Measurements from ENCODE around the gene NHERF1.

Gene NHERF1

DNA sequence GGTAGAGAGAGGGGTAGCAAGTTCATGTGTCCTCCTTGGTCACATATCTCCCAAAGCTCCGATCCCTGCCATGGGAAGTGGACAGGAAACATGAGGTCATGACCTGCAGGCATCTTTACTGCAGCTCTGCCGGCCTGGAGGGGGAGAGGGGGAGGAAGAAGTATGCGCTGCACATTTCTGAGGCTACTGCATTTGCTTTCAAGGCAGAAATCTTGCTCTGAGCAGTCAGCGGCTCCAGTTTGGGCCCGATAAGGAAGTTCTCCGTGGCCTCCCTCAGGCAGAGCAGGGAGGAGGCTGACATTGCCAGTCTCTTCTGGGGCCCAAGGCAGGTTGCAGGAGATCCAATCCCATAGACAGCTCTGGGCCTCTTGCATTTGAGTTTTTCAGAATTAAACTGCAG lies 1.5 kb upstream of the NHERF1 start:
- H3K9me3 ChIP-seq (ENCODE audit: severe bottlenecking): peaks cover 5% of the 10 kb centered on the region
- DNase-seq: no peak
- peaks cover 21% of the 10 kb centered on the region for H3K36me3 ChIP-seq
- H3K27me3 ChIP-seq (ENCODE audit: insufficient read depth, low read depth, severe bottlenecking): no peaks in the 10 kb centered on the region
- no peak overlapping the region for H3K27ac ChIP-seq
- TF ChIP-seq, protein P1, sequence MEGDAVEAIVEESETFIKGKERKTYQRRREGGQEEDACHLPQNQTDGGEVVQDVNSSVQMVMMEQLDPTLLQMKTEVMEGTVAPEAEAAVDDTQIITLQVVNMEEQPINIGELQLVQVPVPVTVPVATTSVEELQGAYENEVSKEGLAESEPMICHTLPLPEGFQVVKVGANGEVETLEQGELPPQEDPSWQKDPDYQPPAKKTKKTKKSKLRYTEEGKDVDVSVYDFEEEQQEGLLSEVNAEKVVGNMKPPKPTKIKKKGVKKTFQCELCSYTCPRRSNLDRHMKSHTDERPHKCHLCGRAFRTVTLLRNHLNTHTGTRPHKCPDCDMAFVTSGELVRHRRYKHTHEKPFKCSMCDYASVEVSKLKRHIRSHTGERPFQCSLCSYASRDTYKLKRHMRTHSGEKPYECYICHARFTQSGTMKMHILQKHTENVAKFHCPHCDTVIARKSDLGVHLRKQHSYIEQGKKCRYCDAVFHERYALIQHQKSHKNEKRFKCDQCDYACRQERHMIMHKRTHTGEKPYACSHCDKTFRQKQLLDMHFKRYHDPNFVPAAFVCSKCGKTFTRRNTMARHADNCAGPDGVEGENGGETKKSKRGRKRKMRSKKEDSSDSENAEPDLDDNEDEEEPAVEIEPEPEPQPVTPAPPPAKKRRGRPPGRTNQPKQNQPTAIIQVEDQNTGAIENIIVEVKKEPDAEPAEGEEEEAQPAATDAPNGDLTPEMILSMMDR (IDR thresholded peaks at IDR 0.05; ENCODE audit: low read depth, low read length): no peak
- H3K4me3 ChIP-seq (ENCODE audit: low read depth, low read length): no peak overlapping the region

DNA sequence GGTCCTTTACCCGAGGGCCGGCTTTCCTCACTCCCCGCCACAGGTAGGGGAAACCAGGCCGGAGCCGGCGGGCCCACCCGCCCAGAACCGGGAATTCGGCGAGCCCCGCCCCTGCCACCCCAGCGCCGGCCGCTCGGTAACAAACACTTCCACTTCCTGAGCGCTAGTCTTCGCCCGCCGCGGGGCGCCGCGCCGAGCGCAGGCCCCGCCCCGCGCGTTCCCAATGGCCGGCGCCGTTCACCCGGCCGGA lies 224 bp upstream of the NHERF1 start:
- no peak for DNase-seq
- TF ChIP-seq, protein P1 (IDR thresholded peaks at IDR 0.05; ENCODE audit: low read depth, low read length): no peak
- peaks cover 31% of the 10 kb centered on the region for H3K36me3 ChIP-seq
- peak overlapping the region; percentile 68 for H3K27ac ChIP-seq
- H3K27me3 ChIP-seq (ENCODE audit: insufficient read depth, low read depth, severe bottlenecking): no peaks in the 10 kb centered on the region
- peaks cover 5% of the 10 kb centered on the region for H3K9me3 ChIP-seq (ENCODE audit: severe bottlenecking)
- H3K4me3 ChIP-seq (ENCODE audit: low read depth, low read length): peak overlapping the region; percentile 94

DNA sequence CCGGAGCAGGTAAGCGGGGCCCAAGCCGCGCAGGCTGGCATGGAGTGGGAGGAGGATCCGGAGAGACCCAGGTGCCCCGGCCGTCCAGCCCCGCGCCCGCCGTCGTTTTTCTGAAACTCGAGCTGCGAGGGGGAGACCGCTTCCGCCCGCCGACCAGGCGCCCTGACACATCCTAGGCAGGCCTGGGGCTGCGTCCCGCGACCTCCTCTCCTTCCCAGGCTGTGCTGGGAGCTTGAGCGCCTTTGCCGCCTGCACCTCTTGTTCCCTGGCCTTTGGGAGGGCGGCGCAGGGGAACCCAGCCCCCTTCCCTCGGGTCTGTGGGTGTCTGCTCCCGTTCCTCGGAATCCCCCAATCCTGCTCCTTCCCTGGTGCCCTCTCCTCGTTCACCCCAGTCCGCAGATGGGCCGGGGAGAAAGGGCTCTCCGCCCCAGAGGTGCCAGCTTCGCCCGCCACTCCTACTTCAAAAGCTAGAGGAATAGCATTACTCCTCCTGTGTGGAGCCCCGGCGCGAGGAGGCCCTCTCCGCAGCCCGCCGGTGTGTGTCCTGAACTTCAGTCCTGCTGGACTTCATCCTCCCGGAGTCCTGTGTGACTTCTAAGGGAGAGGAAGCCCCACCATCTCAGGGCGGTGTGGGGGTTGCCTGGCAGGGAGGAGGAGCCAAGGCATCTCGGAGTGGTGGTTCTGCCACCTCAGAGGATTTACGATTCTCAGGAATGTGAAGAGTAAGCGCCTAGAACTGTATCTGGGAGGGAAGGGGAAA lies 1.0 kb downstream of the NHERF1 start:
- Histone ChIP-seq H3K9me3 (ENCODE audit: severe bottlenecking) (no peaks in the 10 kb centered on the region), H3K4me3 (ENCODE audit: low read depth, low read length) (peak overlapping the region; percentile 94), H3K36me3 (peaks cover 33% of the 10 kb centered on the region), H3K27ac (peak overlapping the region; percentile 78), H3K27me3 (ENCODE audit: insufficient read depth, low read depth, severe bottlenecking) (no peaks in the 10 kb centered on the region)
- DNase-seq: no peak
- TF ChIP-seq, protein P1 (IDR thresholded peaks at IDR 0.05; ENCODE audit: low read depth, low read length): no peak

DNA sequence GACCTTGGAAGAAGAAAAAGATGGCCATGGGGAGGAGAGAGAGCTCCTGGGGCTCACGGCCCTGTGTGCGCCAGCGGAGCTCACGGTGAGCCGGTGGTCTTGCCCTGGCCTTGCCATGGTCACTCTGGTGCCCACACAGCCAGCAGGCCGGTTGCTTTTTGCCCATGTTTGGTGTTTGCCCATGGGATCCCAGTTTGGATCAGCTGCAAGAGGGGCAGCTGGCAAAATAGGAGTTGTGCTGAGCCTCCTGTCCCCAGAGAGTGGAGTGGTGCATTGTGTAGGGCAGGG lies 1.6 kb downstream of the NHERF1 start:
- Histone ChIP-seq H3K4me3 (ENCODE audit: low read depth, low read length) (peak overlapping the region; percentile 94), H3K9me3 (ENCODE audit: severe bottlenecking) (no peaks in the 10 kb centered on the region), H3K27me3 (ENCODE audit: insufficient read depth, low read depth, severe bottlenecking) (no peaks in the 10 kb centered on the region), H3K36me3 (peaks cover 38% of the 10 kb centered on the region), H3K27ac (no peak overlapping the region)
- DNase-seq: no peak
- TF ChIP-seq, protein P1 (IDR thresholded peaks at IDR 0.05; ENCODE audit: low read depth, low read length): no peak

DNA sequence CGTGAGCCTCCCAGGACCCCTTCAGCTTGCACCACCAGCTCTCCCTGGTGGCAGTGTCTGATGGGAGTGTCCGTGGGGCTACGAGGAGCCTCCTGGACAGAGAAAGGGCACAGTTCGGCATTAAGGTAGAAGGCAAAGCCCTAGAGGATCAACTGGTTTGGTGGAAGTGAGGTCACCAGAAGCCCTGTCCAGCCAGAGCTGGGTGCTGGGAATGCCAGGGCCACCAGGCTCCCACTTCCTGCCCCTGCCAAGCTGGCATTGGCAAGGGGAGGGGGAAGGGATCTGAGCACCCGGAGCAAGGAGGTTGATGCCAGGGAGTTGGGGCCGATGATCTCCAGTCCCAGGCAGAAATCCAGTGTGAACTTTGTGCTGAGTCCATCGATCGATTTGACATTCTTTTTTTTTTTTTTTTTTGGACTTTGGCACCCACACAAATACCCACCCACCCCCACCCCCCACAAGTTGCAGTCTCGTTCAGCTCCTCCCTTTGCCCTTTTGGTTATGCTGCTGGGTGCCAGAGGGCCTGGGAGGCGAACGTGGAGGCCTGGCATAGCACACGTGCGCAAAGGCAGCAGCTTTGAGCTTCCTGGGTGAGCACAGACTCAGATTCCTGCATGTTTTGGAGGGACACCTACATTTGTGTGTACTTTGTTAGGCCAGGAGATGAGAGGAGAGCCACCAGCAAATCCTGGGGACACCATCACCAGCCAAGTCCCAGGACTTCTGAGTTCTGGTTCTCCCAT lies 2.1 kb downstream of the NHERF1 start:
- Histone ChIP-seq H3K9me3 (ENCODE audit: severe bottlenecking) (no peaks in the 10 kb centered on the region), H3K36me3 (peaks cover 43% of the 10 kb centered on the region), H3K27ac (no peak overlapping the region), H3K4me3 (ENCODE audit: low read depth, low read length) (no peak overlapping the region), H3K27me3 (ENCODE audit: insufficient read depth, low read depth, severe bottlenecking) (no peaks in the 10 kb centered on the region)
- TF ChIP-seq, protein P1 (IDR thresholded peaks at IDR 0.05; ENCODE audit: low read depth, low read length): no peak
- DNase-seq: no peak

DNA sequence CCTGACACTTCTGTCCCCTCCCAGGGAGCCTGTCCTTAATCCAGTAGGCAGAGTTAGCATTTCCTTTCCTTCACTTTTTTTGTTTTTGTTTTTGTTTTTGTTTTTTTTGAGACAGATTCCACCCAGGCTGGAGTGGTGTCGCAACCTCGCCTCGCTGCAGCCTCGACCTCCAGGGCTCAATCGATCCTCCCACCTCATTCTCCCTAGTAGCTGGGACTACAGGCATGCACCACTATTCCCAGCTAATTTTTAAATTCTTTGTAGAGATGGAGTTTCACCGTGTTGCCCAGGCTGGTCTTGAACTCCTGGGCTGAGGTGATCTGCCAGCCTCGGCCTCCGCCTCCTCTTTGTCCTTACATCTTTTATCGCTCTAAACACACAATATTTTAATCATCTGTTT lies 4.0 kb downstream of the NHERF1 start:
- no peak overlapping the region for H3K27ac ChIP-seq
- peaks cover 53% of the 10 kb centered on the region for H3K36me3 ChIP-seq
- H3K4me3 ChIP-seq (ENCODE audit: low read depth, low read length): no peak overlapping the region

More for the DNA sequence above, 4.0 kb downstream of the NHERF1 start:
- TF ChIP-seq, protein P1 (IDR thresholded peaks at IDR 0.05; ENCODE audit: low read depth, low read length): no peak
- Histone ChIP-seq H3K9me3 (ENCODE audit: severe bottlenecking) (no peaks in the 10 kb centered on the region), H3K27me3 (ENCODE audit: insufficient read depth, low read depth, severe bottlenecking) (no peaks in the 10 kb centered on the region)
- no peak for DNase-seq

Data from WERI-Rb-1 (cell line).